Measurements from ENCODE around the gene ESF1. TPM values are rescaled to one million over a fixed set of nuclear protein-coding genes. Genes with fewer than 3 reads are reported as not detected.

The ESF1 gene
- total RNA-seq, 1 donor from 2014 or later, result 17.9 TPM

DNA sequence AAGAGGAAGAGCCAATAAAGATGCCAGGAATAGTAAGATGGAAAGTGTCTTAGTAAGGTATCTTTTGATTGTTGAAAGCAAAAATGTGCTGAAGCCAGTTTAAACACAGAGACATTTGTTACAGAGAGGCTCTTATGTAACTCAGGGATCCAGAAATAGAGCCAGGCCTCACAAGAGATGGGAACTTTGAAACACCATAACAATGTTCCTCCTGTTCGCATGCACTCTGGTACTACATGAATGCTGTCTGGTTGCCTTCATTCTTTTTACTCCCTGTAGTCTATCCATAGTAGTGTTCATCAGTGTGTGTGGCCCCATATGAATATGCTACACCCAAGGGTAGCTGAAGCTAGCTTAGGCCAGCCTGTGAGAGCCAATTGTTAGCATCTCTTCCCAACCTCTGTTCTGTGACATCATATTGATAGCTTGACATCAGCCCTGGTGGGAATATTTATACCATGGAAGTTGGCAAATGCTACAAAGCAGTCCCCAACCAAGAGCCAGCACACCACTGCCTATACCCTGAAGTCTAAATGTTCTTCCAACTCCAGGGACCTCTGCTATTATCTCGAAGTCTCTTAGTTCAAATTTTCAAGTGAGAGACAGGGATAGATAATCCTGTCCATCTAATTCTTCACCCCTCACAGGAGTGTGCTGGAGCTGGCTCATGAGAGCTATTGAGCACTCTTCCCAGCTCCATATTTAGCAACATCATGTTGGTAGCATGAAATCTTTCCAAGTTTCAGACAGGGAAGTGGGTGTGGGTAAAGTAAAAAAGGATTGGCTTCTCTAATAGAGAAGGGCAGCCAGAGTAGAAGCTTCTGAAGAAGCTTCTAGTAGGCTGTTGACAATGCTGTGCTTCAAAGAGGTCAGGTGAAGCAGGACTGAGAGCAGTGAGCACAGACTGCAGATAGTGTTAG is 7.1 kb upstream of the ESF1 start:
- peaks cover 24% of the 10 kb centered on the region for H3K36me3 Mint-ChIP-seq (ENCODE audit: insufficient read depth)
- H3K4me3 Mint-ChIP-seq (ENCODE audit: low read depth), result no peak overlapping the region
- H3K4me1 Mint-ChIP-seq (ENCODE audit: low read depth), result peaks cover 6% of the 10 kb centered on the region
- TF ChIP-seq CTCF (IDR thresholded peaks at IDR 0.05; ENCODE audit: unreplicated experiment), result no peak
- H3K27ac Mint-ChIP-seq, result no peak overlapping the region
- H3K27me3 Mint-ChIP-seq, result no peaks in the 10 kb centered on the region
- no peak for DNase-seq (ENCODE audit: low spot score, unreplicated experiment)
- no peaks in the 10 kb centered on the region for H3K9me3 Mint-ChIP-seq (ENCODE audit: low read depth)

- Mint-ChIP-seq H3K9me3 (ENCODE audit: low read depth) (no peaks in the 10 kb centered on the region), H3K4me3 (ENCODE audit: low read depth) (no peak overlapping the region), H3K36me3 (ENCODE audit: insufficient read depth) (peaks cover 17% of the 10 kb centered on the region), H3K27ac (no peak overlapping the region), H3K4me1 (ENCODE audit: low read depth) (peaks cover 16% of the 10 kb centered on the region), H3K27me3 (no peaks in the 10 kb centered on the region)
- no peak for DNase-seq (ENCODE audit: low spot score, unreplicated experiment)
- no peak for TF ChIP-seq CTCF (IDR thresholded peaks at IDR 0.05; ENCODE audit: unreplicated experiment)
Measured at GRCh38 chr20:13790708-13791107, 6.0 kb upstream of the ESF1 start.

GRCh38 chr20:13788167-13788834 is 3.6 kb upstream of the ESF1 start:
- no peak for DNase-seq (ENCODE audit: low spot score, unreplicated experiment)
- no peaks in the 10 kb centered on the region for H3K27me3 Mint-ChIP-seq
- no peak overlapping the region for H3K27ac Mint-ChIP-seq
- no peaks in the 10 kb centered on the region for H3K9me3 Mint-ChIP-seq (ENCODE audit: low read depth)
- no peak overlapping the region for H3K4me3 Mint-ChIP-seq (ENCODE audit: low read depth)
- H3K36me3 Mint-ChIP-seq (ENCODE audit: insufficient read depth), result peaks cover 12% of the 10 kb centered on the region
- peak; percentile 73 for TF ChIP-seq CTCF (IDR thresholded peaks at IDR 0.05; ENCODE audit: unreplicated experiment)
- peaks cover 26% of the 10 kb centered on the region for H3K4me1 Mint-ChIP-seq (ENCODE audit: low read depth)

DNA sequence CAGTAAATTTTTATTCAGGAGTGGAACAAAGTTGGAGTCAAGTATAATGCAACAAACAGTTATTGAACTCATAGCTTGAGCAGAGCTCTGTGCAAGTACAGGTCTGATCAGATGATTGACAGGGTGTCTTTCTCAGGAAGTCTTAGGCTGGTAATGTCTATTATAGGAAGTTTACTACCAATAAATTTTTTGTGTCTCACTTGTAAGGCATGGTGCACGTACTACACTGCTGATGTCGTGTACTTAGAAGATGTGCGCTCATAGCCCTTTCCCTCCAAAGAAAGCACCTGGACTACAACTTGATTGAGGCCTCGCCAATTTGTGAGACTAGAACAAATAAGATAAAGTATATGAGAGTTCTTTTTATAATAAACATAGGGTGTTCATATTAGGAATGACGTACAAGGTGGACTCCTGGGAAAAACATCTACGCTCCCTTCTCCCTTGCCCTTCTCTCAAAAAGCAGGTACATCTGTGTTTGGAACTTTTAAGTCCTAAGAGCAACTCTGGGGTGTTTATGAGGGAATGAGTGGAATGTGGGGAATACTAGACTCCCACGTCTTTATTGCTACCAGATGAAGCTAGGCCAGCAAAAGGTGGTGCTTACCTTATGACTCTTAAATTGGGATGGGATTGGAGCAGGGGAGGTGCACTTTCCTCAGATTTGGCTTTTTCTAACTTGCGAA is 1.6 kb upstream of the ESF1 start:
- no peak for DNase-seq (ENCODE audit: low spot score, unreplicated experiment)
- no peaks in the 10 kb centered on the region for H3K9me3 Mint-ChIP-seq (ENCODE audit: low read depth)
- peak overlapping the region; percentile 95 for H3K4me3 Mint-ChIP-seq (ENCODE audit: low read depth)
- H3K36me3 Mint-ChIP-seq (ENCODE audit: insufficient read depth), result peaks cover 21% of the 10 kb centered on the region
- peak overlapping the region; percentile 94 for H3K27ac Mint-ChIP-seq
- TF ChIP-seq CTCF (IDR thresholded peaks at IDR 0.05; ENCODE audit: unreplicated experiment), result no peak
- H3K4me1 Mint-ChIP-seq (ENCODE audit: low read depth), result peaks cover 28% of the 10 kb centered on the region
- no peaks in the 10 kb centered on the region for H3K27me3 Mint-ChIP-seq

DNA sequence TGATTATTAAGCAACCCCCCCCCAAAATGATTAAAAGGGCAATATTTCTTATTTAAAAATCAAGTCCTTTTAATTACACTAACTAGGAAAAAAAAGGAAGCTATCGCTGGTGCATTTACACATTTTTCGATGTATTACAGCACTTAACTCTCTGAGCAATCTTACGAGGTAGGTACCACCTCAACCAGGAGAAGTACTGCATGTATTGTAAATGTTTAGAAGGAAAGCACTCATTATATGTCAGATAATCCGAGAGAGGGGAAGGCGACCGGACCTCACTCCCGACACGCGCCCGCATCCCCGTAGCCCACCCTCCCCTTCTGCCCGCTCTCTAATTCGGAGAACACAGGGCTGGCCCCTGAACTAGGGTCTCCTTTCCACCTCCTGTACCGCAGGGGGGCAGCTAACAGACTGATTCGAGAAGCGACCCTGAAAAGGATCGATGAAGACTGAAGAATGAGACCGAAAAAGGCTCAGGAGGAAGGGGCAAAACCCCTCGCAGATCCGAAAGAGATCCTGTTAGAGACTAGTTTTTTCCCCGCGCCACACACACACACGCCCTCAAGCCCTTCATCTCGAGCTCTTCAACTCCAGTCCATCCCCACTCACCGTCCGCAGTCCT is 337 bp downstream of the ESF1 start:
- H3K9me3 Mint-ChIP-seq (ENCODE audit: low read depth), result no peaks in the 10 kb centered on the region
- no peak for DNase-seq (ENCODE audit: low spot score, unreplicated experiment)
- no peaks in the 10 kb centered on the region for H3K27me3 Mint-ChIP-seq
- TF ChIP-seq CTCF (IDR thresholded peaks at IDR 0.05; ENCODE audit: unreplicated experiment), result no peak
- peaks cover 17% of the 10 kb centered on the region for H3K36me3 Mint-ChIP-seq (ENCODE audit: insufficient read depth)
- peaks cover 30% of the 10 kb centered on the region for H3K4me1 Mint-ChIP-seq (ENCODE audit: low read depth)
- H3K4me3 Mint-ChIP-seq (ENCODE audit: low read depth), result peak overlapping the region; percentile 95
- peak overlapping the region; percentile 95 for H3K27ac Mint-ChIP-seq

Measured in progenitor cell of endocrine pancreas (in vitro differentiated cells).